AG10803 (cell line): ENCODE measurements around the gene PKP3.
"Not testable (repeated sequence)": the region's sequence is repeated elsewhere in the genome, so short reads cannot be mapped to it uniquely, and the experiment has no call there.

Experiments
- DNase-seq: peaks from one replicate; pipeline ENCODE4 v3.0.0; 2010; ENCODE audit warnings: low read depth
- H3K4me3 ChIP-seq: 2 replicates; pipeline ENCODE4 v1.5.1; 2011; ENCODE audit warnings: mild to moderate bottlenecking, low read length, control low read depth
- CTCF ChIP-seq: conservative IDR thresholded peaks from 2 replicates; pipeline ENCODE4 v1.5.1; 2011; ENCODE audit warnings: mild to moderate bottlenecking, low read length, control low read depth, inconsistent platforms

PKP3 gene

GRCh38 chr11:406796-407650 is 13.0 kb downstream of the PKP3 start:
- no peak for TF ChIP-seq CTCF
- DNase-seq = peak; percentile 75
- peak overlapping the region; percentile 66 for H3K4me3 ChIP-seq

GRCh38 chr11:407651-408123 is 13.7 kb downstream of the PKP3 start:
- TF ChIP-seq CTCF = no peak
- H3K4me3 ChIP-seq = no peak overlapping the region
- no peak for DNase-seq

GRCh38 chr11:408154-409007 is 14.4 kb downstream of the PKP3 start:
- DNase-seq = no peak
- H3K4me3 ChIP-seq = no peak overlapping the region
- no peak for TF ChIP-seq CTCF

- no peak for DNase-seq
- TF ChIP-seq CTCF = no peak
- no peak overlapping the region for H3K4me3 ChIP-seq
Observed at GRCh38 chr11:409008-409599, 15.1 kb downstream of the PKP3 start.

- DNase-seq = no peak
- no peak for TF ChIP-seq CTCF
- H3K4me3 ChIP-seq = no peak overlapping the region
Observed at GRCh38 chr11:409600-410483, 15.8 kb downstream of the PKP3 start.

GRCh38 chr11:410711-411110 is 16.7 kb downstream of the PKP3 start:
- DNase-seq = not testable (repeated sequence)

GRCh38 chr11:411520-411919 is 17.5 kb downstream of the PKP3 start:
- DNase-seq, H3K4me3 ChIP-seq: not testable (repeated sequence)

More at GRCh38 chr11:410711-411110, 16.7 kb downstream of the PKP3 start:
- not testable (repeated sequence) for H3K4me3 ChIP-seq
